GM18508 (cell line): Measurements from ENCODE around the gene ADAM10.

Experiments
- ATAC-seq: cut with Tn5 transposase; IDR thresholded peaks from one replicate; pipeline ENCODE4 v1.9.1; 2021; ENCODE audit warnings: moderate number of reproducible peaks; ENCODE audit not compliant: insufficient read depth, unreplicated experiment

Gene ADAM10

GRCh38 chr15:58758141-58758540 lies 8.6 kb upstream of the ADAM10 start:
- ATAC-seq = no peak

GRCh38 chr15:58755956-58756355 lies 6.4 kb upstream of the ADAM10 start:
- ATAC-seq = no peak

DNA sequence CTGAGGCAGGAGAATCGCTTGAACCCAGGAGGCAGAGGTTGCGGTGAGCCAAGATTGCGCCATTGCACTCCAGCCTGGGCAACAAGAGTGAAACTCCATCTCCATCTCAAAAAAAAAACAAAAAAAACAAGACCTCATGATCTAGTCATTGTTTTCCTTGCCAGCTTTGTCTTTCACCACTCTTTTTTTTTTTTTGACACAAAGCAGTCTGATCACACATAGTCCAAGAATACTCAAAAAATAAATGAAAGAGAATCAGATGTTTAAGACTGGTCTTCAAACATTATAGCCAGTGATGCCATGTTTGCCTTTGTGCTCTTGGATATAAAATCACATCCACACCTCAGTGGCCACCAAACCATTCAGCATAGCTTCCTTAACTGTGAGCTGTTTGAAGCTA lies 5.8 kb upstream of the ADAM10 start:
- ATAC-seq = no peak

GRCh38 chr15:58752716-58753115 lies 3.2 kb upstream of the ADAM10 start:
- no peak for ATAC-seq

DNA sequence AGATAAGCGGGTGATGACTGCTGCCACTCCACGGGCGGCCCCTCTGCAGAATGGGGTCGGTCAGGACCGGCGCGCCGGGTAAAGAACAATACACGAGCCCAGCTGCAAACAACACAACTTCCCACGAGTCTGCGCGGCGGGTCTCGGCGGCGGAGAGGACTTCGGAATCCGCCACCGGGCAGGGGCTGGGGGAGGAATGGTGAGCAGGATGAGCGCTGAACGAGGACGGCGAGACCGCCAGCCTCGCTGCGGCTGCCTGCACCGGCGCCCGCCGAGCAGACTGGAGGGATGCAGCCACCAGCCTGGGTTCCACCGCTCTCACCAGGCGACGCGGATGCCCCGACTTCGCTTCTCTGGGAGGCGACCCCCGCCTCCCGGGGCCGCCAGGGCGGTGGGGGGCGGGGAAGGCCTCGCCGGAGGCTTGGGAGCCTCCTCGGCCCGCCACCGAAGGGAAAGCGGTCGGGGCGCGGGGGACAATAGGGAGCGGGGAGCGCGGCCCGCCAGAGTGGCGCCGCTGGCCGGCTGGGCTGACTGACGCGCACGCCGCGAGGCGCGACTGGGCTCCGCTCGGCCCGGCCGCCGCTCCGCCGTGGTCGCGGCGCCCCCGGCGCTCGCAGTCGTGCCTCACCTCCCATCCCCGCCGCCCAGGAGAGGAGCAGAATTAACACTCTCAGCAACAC lies 515 bp downstream of the ADAM10 start:
- ATAC-seq = peak; percentile 14

- no peak for ATAC-seq
Measured at GRCh38 chr15:58748040-58748851, 1.3 kb downstream of the ADAM10 start.

DNA sequence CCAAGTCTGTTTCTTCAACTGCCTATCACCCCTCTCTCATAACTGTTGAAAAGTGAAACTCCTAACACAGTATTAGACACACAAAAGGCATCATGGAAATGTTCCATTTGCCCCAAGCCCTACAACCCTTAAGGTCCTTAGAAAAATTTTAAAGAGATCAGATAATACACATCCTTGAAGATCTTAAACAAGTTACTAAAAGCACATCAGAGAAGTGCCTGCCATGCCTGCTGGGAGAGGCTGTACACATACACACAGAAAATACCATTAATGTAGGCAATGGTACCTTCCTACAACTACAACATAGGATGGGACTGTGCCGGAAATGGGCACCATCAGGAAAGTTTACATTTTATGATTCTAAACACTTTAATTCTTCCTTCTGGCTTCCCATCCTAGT lies 3.3 kb downstream of the ADAM10 start:
- ATAC-seq = no peak

DNA sequence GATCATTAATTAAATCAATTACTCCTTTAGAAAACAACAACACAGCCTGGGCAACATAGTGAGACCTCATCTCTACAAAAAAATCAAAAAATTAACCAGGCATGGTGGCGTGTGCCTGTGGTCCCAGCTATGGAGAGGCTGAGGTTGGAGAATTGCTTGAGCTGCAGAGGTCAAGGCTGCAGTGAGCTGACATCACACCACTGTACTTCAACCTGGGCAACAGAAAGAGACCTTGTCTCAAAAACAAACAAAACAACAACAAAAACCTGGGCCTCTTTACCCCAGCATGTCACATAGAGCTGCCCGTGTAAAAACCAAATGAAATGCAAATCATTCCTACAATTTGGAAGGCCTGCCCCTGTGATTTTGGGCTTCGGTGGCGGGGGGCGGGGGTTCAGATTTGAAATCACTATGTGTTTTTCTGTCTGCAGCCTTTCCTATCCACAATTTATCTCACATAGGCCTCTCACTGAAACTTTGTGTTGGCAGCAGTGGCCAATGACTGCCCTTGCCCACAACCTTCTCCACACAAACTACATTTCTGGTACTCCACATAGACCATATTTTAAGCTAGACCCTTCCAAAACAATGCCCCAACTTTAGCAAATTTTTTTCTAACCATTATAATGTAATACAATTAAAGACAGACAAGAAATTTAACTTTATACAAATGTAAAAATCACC lies 6.5 kb downstream of the ADAM10 start:
- no peak for ATAC-seq

DNA sequence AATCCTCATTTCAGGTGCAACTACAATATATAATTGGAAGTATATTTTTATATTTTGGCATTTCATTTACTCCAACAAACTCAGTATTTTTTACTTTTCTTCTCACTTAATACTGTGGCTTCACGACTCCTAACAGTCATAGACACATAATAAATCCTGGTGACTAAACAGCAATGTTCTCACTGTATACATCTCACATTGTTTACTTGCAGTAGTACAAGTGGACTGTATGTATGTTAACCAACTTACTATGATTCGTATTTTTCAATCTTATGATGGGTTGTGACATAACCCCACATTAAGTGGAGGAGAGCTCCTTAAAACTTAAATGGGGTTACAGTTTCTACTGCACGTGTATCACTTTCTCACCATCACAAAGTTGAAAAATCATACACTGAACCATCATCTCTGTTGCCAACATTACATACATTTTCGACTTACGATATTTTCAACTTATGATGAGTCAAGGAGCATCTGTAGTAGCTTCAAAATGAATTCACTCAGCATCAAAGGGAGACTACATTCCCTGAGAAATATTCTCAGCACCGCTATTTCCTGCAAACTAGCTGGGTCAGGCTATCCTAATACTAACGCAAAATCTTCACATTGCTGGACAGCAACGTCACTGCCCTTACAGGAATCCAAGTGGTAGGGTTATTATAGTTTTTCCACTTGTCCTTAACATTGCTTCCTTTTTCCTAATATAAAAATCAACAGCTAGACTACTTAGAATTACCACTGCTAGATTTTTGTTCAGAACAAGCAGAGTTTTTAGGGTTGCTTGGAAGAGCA lies 7.3 kb downstream of the ADAM10 start:
- no peak for ATAC-seq

- ATAC-seq = no peak
Measured at GRCh38 chr15:58741032-58741431, 8.5 kb downstream of the ADAM10 start.

DNA sequence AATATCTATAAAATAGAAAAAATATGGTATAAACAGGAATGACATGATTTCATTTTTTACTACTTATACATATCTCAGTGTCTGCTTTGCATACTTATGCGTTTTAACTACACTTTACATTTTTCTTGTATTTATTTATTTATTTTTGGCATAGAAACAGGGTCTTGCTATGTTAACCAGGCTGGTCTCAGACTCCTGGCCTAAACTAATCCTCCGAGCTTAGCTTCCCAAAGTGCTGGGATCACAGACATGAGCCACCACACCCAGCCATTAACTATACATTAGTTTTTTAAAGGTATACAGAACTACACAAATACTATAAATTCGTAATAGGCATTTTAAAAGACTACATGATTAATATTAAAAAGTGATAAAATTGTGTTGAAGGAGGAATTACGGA lies 9.1 kb downstream of the ADAM10 start:
- no peak for ATAC-seq

DNA sequence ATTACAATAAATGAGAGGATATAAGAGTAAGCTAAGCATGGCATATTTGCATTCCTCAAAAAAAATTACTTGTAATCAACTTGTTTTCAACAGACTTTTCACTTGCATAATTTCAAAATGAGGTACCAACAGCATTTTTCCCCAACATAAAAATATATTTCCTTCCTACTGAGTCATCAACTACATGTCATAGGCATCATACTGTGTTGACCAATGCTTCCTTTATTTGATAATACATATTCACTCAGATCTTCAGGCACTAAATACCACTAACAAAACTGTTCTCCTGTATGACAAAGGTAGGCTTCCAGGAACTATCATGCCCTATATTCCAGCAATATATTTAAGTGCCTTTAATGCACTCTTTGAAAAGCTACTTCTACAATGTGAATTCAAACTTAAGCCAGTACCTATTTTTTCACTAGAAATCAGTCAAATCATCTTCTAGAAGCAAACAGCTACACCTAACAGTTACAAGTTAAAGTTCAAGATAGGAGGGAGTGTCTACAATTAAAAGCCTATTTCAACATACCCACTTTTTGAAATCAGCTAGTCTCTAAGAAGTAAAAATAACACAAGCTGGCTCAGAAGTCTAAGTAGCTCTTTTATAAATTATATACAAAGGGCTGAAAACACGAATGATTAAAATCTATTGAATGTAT lies 11.3 kb downstream of the ADAM10 start:
- no peak for ATAC-seq

DNA sequence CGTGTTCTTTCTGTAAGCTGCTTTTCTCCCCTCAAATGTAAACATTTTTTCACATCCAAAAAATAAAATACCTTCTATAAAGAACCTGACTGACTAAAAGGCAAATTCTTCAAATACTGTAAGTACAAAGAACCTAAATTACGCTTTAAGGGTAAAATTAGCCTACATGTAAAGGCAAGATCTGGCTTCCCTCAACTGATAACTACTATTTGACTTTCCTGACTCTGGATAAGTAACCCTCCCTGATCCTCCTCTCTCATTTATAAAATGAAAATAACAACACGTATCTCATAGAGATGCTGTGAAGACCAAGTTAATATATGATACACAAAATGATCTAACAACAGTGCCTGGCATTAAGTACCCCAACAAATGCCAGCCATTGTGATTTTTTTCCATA lies 12.2 kb downstream of the ADAM10 start:
- ATAC-seq = no peak

GRCh38 chr15:58736018-58736643 lies 13.4 kb downstream of the ADAM10 start:
- no peak for ATAC-seq

DNA sequence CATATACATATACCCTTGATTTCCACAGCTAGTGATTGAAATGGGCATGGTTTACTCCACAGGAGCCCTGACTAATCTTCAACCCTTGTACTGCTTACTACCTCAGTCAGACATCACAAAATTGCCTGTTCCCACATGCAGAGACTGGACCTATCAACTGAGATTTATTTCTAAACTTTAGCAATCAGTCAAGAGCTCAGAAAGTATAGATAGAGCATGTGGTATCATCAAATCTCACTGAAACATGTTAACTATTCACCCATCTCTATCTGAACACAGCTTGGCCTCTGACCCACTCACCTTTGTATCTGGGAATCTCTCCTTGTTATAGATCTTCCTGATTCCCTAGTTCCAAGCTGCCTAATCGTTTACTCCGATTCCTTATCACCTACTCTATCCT lies 14.6 kb downstream of the ADAM10 start:
- ATAC-seq = no peak

GRCh38 chr15:58732625-58733363 lies 16.7 kb downstream of the ADAM10 start:
- ATAC-seq = no peak

DNA sequence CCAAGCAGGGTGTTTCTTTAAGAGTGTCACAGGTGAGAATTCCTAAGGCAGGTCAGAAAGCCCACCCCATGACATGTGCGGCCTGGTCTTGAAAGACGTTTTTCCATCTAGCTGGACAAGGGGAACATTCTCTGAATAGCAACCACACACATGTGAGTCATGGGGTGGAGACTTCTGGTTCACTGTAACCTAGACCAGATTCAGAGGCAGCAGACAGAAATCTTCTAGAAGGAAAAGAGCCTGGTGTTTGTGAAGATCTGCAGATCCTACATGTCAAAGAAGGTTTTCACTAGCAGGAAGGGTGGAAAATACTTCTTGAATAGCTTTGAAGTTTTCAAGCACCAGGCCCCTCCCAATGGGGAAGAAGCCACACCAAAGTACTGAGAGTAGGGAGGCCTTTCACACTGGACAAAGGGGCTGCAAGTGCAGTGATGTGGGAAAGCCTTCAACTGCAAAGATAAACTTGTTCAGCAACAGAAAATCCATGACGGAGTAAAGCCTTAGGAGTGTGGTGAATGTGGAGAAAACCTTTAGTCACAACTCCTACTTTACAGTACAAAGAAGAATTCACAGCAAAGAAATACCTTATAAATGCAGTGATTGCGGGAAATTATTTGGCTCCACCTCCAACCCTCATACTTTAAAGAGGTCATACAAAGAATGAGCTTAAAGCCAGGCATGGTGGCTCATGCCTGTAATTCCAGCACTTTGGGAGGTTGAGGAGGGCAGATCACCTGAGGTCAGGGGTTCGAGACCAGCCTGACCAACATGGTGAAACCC lies 17.6 kb downstream of the ADAM10 start:
- no peak for ATAC-seq

DNA sequence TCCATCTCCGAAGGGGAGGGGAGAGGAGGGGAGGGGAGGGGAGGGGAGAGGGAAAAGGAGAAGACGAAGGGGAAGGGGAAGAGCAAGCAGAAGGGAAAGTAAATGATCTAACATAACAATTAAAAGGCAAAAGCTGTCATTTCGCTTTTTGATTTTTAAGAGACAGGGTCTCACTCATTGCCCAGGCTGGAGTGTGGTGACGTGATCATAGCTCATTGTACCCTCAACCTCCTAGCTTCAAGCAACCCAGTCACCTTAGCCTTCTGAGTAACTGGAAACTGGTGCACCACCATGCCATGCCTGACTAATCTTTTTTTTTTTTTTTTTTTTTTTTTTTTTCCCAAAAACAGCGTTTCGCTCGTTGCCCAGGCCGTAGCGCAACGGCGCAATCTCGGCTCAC lies 22.6 kb downstream of the ADAM10 start:
- ATAC-seq = no peak
